Endodermal cell (in vitro differentiated cells): ENCODE data around the gene SRD5A2. TPM values are rescaled to one million over a fixed set of nuclear protein-coding genes. Genes with fewer than 3 reads are reported as not detected.

ENCODE experiments used
- DNase-seq: peaks from one replicate; pipeline ENCODE4 v3.0.0-alpha.2; 2017
- H3K27ac ChIP-seq: 2 replicates; pipeline ENCODE4 v1.5.1; 2013; ENCODE audit warnings: mild to moderate bottlenecking, low read depth, low read length, moderate library complexity
- H3K27me3 ChIP-seq: 2 replicates; pipeline ENCODE4 v1.6.1; 2013; ENCODE audit warnings: mild to moderate bottlenecking, low read length, moderate library complexity; ENCODE audit not compliant: insufficient read depth, control insufficient read depth, poor library complexity, severe bottlenecking
- H3K36me3 ChIP-seq: 2 replicates; pipeline ENCODE4 v1.7.0; 2013; ENCODE audit warnings: mild to moderate bottlenecking, low read length, moderate library complexity; ENCODE audit not compliant: control insufficient read depth, insufficient read depth
- H3K4me1 ChIP-seq: one replicate; pipeline ENCODE4 v1.7.0; 2013; ENCODE audit warnings: low read length; ENCODE audit not compliant: control insufficient read depth, insufficient read depth
- H3K4me3 ChIP-seq: 2 replicates; pipeline ENCODE4 v1.5.1; 2013; ENCODE audit warnings: mild to moderate bottlenecking, low read length, moderate library complexity
- H3K9ac ChIP-seq: 2 replicates; pipeline ENCODE4 v1.6.1; 2013; ENCODE audit warnings: mild to moderate bottlenecking, low read length, moderate library complexity; ENCODE audit not compliant: poor library complexity, severe bottlenecking; ENCODE audit errors: extremely low read depth
- H3K9me3 ChIP-seq: 2 replicates; pipeline ENCODE4 v1.6.1; 2013; ENCODE audit warnings: mild to moderate bottlenecking, low read length, moderate library complexity; ENCODE audit not compliant: control insufficient read depth
- H3K27ac Mint-ChIP-seq: 2 replicates; pipeline ENCODE4 v1.8.0; 2020; ENCODE audit warnings: mixed read lengths
- H3K27me3 Mint-ChIP-seq: 2 replicates; pipeline ENCODE4 v1.8.0; 2021; ENCODE audit warnings: mild to moderate bottlenecking, mixed read lengths; ENCODE audit not compliant: insufficient read depth
- H3K36me3 Mint-ChIP-seq: 2 replicates; pipeline ENCODE4 v1.8.0; 2020; ENCODE audit warnings: low read depth, mixed read lengths
- H3K4me1 Mint-ChIP-seq: 2 replicates; pipeline ENCODE4 v1.8.0; 2020; ENCODE audit warnings: mixed read lengths
- H3K4me3 Mint-ChIP-seq: 2 replicates; pipeline ENCODE4 v1.8.0; 2020; ENCODE audit warnings: mild to moderate bottlenecking, moderate library complexity, mixed read lengths
- H3K9me3 Mint-ChIP-seq: 2 replicates; pipeline ENCODE4 v1.8.0; 2020; ENCODE audit warnings: mild to moderate bottlenecking, mixed read lengths
- WGBS, 2 experiments: methylation state at CpG; one replicate each; pipeline versions ENCODE4 v1.1.5 to v1.1.7; 2013; ENCODE audit warnings: missing lambda C conversion rate in 2 of 2, mixed read lengths in 1 of 2; ENCODE audit not compliant: insufficient coverage in 1 of 2, insufficient read length in 1 of 2; 5-methylcytosine and 5-hydroxymethylcytosine counted together
- total RNA-seq, 2 donors: library from RNA; stranded (reverse); fragmentation: NEBNext Ultra II Directional in 1 of 2; extraction: Animal tissue kit (Norgen Biotek cat#: 25700) in 1 of 2; gene quantifications; 2 replicates in 1 of 2; 3 replicates in 1 of 2; pipeline ENCODE4 v1.2.1, GENCODE V29; 2021
- TF ChIP-seq, protein P1 (sequence below): fragments of 200-600 bp; sonication (generic); conservative IDR thresholded peaks from 2 replicates; pipeline ENCODE4 v1.5.0; 2021; ENCODE audit warnings: antibody characterized with exemption, mild to moderate bottlenecking

SRD5A2 gene
- total RNA-seq, 2 donors from 2014 or later: 0.07 TPM; not detected in 1

DNA sequence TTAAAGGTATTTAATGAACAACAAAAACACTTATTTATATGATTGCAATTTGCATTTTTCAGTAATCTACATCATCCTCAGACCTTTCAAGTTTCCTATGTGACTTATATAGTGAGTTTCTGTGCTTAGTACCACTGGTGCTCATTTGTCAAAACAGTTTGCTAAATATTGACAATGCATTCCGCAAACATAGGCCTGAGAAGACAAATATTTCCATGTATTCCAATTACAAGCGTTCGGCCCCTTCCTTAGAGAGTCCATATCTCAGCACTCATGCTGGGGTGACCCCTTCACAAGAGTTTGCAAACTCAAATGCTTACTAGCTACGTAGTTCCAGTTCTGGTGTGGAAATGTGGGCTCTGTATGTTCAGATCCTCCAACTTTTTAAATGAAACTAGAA is 56.1 kb downstream of the SRD5A2 start:
- TF ChIP-seq, protein P1, sequence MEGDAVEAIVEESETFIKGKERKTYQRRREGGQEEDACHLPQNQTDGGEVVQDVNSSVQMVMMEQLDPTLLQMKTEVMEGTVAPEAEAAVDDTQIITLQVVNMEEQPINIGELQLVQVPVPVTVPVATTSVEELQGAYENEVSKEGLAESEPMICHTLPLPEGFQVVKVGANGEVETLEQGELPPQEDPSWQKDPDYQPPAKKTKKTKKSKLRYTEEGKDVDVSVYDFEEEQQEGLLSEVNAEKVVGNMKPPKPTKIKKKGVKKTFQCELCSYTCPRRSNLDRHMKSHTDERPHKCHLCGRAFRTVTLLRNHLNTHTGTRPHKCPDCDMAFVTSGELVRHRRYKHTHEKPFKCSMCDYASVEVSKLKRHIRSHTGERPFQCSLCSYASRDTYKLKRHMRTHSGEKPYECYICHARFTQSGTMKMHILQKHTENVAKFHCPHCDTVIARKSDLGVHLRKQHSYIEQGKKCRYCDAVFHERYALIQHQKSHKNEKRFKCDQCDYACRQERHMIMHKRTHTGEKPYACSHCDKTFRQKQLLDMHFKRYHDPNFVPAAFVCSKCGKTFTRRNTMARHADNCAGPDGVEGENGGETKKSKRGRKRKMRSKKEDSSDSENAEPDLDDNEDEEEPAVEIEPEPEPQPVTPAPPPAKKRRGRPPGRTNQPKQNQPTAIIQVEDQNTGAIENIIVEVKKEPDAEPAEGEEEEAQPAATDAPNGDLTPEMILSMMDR: no peak
- Mint-ChIP-seq H3K4me3 (no peak overlapping the region), H3K4me1 (peaks cover 2% of the 10 kb centered on the region), H3K9me3 (no peaks in the 10 kb centered on the region), H3K36me3 (no peaks in the 10 kb centered on the region), H3K27ac (no peak overlapping the region), H3K27me3 (peaks cover 19% of the 10 kb centered on the region)
- H3K4me1 ChIP-seq: no peaks in the 10 kb centered on the region
- H3K9ac ChIP-seq: no peak overlapping the region
- no peak overlapping the region for H3K4me3 ChIP-seq
- 82 to 96% methylated on average over 3 to 4 of the region's 4 CpGs for WGBS, 2 experiments
- peaks cover 27% of the 10 kb centered on the region for H3K27me3 ChIP-seq
- H3K27ac ChIP-seq: no peak overlapping the region
- H3K36me3 ChIP-seq: no peaks in the 10 kb centered on the region
- DNase-seq: no peak
- no peaks in the 10 kb centered on the region for H3K9me3 ChIP-seq

DNA sequence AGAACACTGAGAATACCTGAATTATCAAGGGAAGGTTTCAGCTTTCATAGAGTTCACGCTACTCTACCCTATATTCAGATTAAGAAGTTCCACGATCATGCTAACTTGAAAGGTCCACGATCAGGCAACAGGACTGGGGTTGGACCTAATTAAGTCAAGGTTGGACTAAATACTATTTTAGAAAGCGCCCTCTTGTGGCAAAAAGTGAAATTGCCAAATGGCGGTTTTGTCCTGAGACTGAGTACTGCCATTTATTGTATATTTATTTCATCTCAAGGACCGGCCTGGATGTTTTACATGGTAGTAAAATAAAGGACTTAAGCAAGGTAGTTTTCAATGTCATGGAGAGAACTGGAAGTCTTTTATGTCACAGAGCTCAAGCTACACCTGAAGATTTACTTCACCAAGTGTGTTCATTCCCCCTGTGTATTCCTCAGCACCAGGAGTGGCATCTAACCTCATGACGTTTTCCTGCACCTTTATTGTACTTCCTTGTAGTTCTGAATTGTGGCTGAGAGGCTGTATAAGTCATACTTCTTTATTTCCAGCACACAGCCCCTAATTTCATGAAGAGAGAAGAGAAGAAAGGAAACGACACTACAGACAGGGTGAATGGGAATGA is 56.8 kb downstream of the SRD5A2 start:
- no peak overlapping the region for H3K27ac Mint-ChIP-seq
- H3K4me3 Mint-ChIP-seq: no peak overlapping the region
- no peak overlapping the region for H3K4me3 ChIP-seq
- H3K9me3 ChIP-seq: no peaks in the 10 kb centered on the region
- no peaks in the 10 kb centered on the region for H3K36me3 ChIP-seq
- peaks cover 2% of the 10 kb centered on the region for H3K4me1 Mint-ChIP-seq
- H3K27me3 Mint-ChIP-seq: peaks cover 19% of the 10 kb centered on the region
- H3K9me3 Mint-ChIP-seq: peaks cover 2% of the 10 kb centered on the region
- H3K36me3 Mint-ChIP-seq: no peaks in the 10 kb centered on the region
- no peak overlapping the region for H3K27ac ChIP-seq
- 6 to 43% methylated on average over 3 to 8 of the region's 8 CpGs for WGBS, 2 experiments
- H3K9ac ChIP-seq: no peak overlapping the region
- peak; percentile 87 for DNase-seq
- TF ChIP-seq, protein P1: peak; percentile 92
- H3K4me1 ChIP-seq: no peaks in the 10 kb centered on the region
- H3K27me3 ChIP-seq: peaks cover 27% of the 10 kb centered on the region

DNA sequence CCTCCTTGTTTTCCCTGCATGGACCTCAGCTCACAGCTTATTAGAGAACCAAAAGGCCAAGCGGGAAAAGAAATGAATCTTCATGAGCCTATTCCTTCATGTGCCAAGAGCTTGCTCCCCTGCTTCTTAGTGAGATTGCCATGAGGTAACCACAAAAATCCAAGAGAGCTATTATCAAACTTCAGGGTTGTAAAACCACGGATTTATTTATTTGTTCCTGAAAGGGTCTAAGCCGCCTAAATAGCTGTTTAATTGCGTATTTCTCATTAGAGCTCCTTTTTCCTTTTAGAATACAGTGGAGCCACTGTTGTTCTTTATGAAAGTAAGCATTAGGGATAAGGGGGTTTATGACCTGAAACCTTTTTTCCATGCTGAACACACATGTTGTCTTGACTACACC is 58.0 kb downstream of the SRD5A2 start:
- peaks cover 19% of the 10 kb centered on the region for H3K27me3 Mint-ChIP-seq
- peaks cover 2% of the 10 kb centered on the region for H3K4me1 Mint-ChIP-seq
- TF ChIP-seq, protein P1: no peak
- no peak overlapping the region for H3K27ac Mint-ChIP-seq
- DNase-seq: no peak
- H3K9ac ChIP-seq: no peak overlapping the region
- no peaks in the 10 kb centered on the region for H3K9me3 ChIP-seq
- H3K9me3 Mint-ChIP-seq: peaks cover 5% of the 10 kb centered on the region
- WGBS, 2 experiments: 91 to 100% methylated on average over 4 of the region's 4 CpGs
- H3K27ac ChIP-seq: no peak overlapping the region
- no peak overlapping the region for H3K4me3 Mint-ChIP-seq
- no peaks in the 10 kb centered on the region for H3K36me3 Mint-ChIP-seq
- H3K4me1 ChIP-seq: no peaks in the 10 kb centered on the region
- peaks cover 27% of the 10 kb centered on the region for H3K27me3 ChIP-seq
- H3K4me3 ChIP-seq: no peak overlapping the region
- no peaks in the 10 kb centered on the region for H3K36me3 ChIP-seq
